Activated CD4-positive, CD25-positive, alpha-beta regulatory T cell treated with anti-CD3 and anti-CD28 coated beads, Interleukin-2, amount 50 U/mL, for 72 hours (primary cell): ENCODE results near the gene ALDH9A1.

Source experiments
- DNase-seq: peaks from one replicate; pipeline ENCODE4 v3.0.0; 2021

The ALDH9A1 gene

GRCh38 chr1:165616987-165617546 is 81.3 kb downstream of the ALDH9A1 start:
- no peak for DNase-seq

DNA sequence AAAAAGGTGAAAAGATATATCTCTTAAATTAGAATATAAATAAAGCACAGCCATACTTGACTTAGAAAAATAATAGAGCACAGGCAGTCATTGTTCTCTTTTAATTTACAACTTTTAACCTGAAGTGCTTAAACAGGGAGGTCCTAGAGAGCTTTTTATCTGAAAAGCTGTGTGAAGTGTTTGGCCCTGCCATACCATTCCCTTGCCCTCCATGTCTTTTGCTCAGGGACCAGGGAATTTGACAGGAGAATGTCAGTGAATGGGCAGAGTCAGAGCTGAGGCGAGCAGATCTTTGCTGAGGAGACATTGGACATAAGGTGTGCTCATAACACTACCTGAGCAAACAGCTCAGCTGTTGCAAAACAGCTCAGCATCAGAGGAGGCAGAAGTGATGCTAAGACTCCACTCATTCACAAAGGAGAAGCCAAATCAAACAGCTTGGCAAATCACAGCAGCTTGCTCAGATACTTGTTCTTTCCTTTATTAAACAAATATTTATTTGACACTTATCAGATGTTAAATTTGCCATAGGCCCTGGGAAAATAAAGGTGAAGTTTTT is 82.2 kb downstream of the ALDH9A1 start:
- no peak for DNase-seq
